Neural cell (in vitro differentiated cells): Measurements from ENCODE around the gene TNFRSF12A. TPM values are rescaled to one million over a fixed set of nuclear protein-coding genes. Genes with fewer than 3 reads are reported as not detected.

ENCODE experiments used
- H2AFZ ChIP-seq: fragments of 200-600, 300-800 bp; sonication (generic), shearing (Covaris generic); 2 replicates; pipeline ENCODE4 v1.6.0; 2014; ENCODE audit warnings: low read depth, mild to moderate bottlenecking, antibody characterized with exemption, low read length, moderate library complexity
- H3F3A ChIP-seq: fragments of 200-600 bp; shearing (Covaris generic); 2 replicates; pipeline ENCODE4 v1.6.1; 2016; ENCODE audit warnings: mild to moderate bottlenecking, moderate library complexity, mixed read lengths, antibody characterized with exemption, low read length; ENCODE audit not compliant: insufficient read depth, poor library complexity, severe bottlenecking
- H3K27ac ChIP-seq: fragments of 200-600, 300-800 bp; sonication (generic), shearing (Covaris generic); 2 replicates; pipeline ENCODE4 v1.5.1; 2014; ENCODE audit warnings: mild to moderate bottlenecking, low read length, moderate library complexity
- H3K27me3 ChIP-seq: fragments of 300-800, 200-600 bp; sonication (generic), shearing (Covaris generic); 2 replicates; pipeline ENCODE4 v1.6.0; 2014; ENCODE audit warnings: mild to moderate bottlenecking, low read depth, low read length, moderate library complexity; ENCODE audit not compliant: insufficient read depth
- H3K36me3 ChIP-seq: fragments of 300-800, 200-600 bp; sonication (generic), shearing (Covaris generic); 2 replicates; pipeline ENCODE4 v1.5.1; 2014; ENCODE audit warnings: mild to moderate bottlenecking, antibody characterized with exemption, low read length, moderate library complexity; ENCODE audit not compliant: insufficient read depth
- H3K4me2 ChIP-seq: fragments of 300-800, 200-600 bp; sonication (generic), shearing (Covaris generic); 2 replicates; pipeline ENCODE4 v1.6.0; 2014; ENCODE audit warnings: mild to moderate bottlenecking, low read length
- H3K4me3 ChIP-seq: fragments of 300-800, 200-600 bp; sonication (generic), shearing (Covaris generic); 2 replicates; pipeline ENCODE4 v1.5.1; 2014; ENCODE audit warnings: mild to moderate bottlenecking, low read length, moderate library complexity
- H3K79me2 ChIP-seq: fragments of 200-600 bp; shearing (Covaris generic); replicated peaks from 2 replicates; pipeline ENCODE4 v1.6.0; 2014; ENCODE audit warnings: mild to moderate bottlenecking, low read length, moderate library complexity; ENCODE audit not compliant: insufficient read depth
- H3K9ac ChIP-seq: fragments of 300-800, 200-600 bp; sonication (generic), shearing (Covaris generic); 2 replicates; pipeline ENCODE4 v1.6.1; 2016; ENCODE audit warnings: mild to moderate bottlenecking, low read length, mixed read lengths
- H3K9me2 ChIP-seq: fragments of 200-600 bp; shearing (Covaris generic); 2 replicates; pipeline ENCODE4 v1.6.1; 2016; ENCODE audit warnings: mild to moderate bottlenecking, low read length, mixed read lengths; ENCODE audit not compliant: insufficient read depth
- H3K9me3 ChIP-seq: fragments of 200-600, 300-800 bp; sonication (generic), shearing (Covaris generic); 2 replicates; pipeline ENCODE4 v1.6.1; 2016; ENCODE audit warnings: mild to moderate bottlenecking, mixed run types, low read length, moderate library complexity, mixed read lengths
- H4K20me1 ChIP-seq: fragments of 200-600 bp; shearing (Covaris generic); 2 replicates; pipeline ENCODE4 v1.6.1; 2016; ENCODE audit warnings: mild to moderate bottlenecking, mixed run types; ENCODE audit not compliant: insufficient read depth
- CTCF ChIP-seq: fragments of 450-650 bp; IDR thresholded peaks from 2 replicates; pipeline ENCODE4 v1.5.1; 2014; ENCODE audit warnings: antibody characterized with exemption, mild to moderate bottlenecking, moderate library complexity; ENCODE audit not compliant: poor library complexity, severe bottlenecking
- EP300 ChIP-seq: fragments of 450-650 bp; conservative IDR thresholded peaks from 2 replicates; pipeline ENCODE4 v1.6.1; 2014; ENCODE audit warnings: antibody characterized with exemption, mild to moderate bottlenecking, moderate library complexity; ENCODE audit not compliant: poor library complexity, severe bottlenecking
- EZH2 ChIP-seq: fragments of 200-600, 300-800 bp; shearing (Covaris generic), sonication (generic); IDR thresholded peaks from 2 replicates; pipeline ENCODE4 v1.6.1; 2014; ENCODE audit warnings: antibody characterized with exemption, low read length, borderline replicate concordance, mild to moderate bottlenecking; ENCODE audit not compliant: insufficient read depth, poor library complexity, severe bottlenecking
- MXI1 ChIP-seq: fragments of 450-650 bp; conservative IDR thresholded peaks from 2 replicates; pipeline ENCODE4 v1.6.1; 2014; ENCODE audit warnings: antibody characterized with exemption, mild to moderate bottlenecking; ENCODE audit not compliant: poor library complexity, severe bottlenecking
- POLR2AphosphoS5 ChIP-seq: IDR thresholded peaks from 2 replicates; pipeline ENCODE4 v1.6.1; 2012
- RAD21 ChIP-seq: fragments of 450-650 bp; conservative IDR thresholded peaks from 2 replicates; pipeline ENCODE4 v1.6.1; 2014; ENCODE audit warnings: antibody characterized with exemption, mild to moderate bottlenecking, moderate library complexity
- REST ChIP-seq: IDR thresholded peaks from 2 replicates; pipeline ENCODE4 v1.6.1; 2012; ENCODE audit warnings: borderline replicate concordance
- SMC3 ChIP-seq: fragments of 450-650 bp; conservative IDR thresholded peaks from 2 replicates; pipeline ENCODE4 v1.6.1; 2014; ENCODE audit warnings: antibody characterized with exemption, mild to moderate bottlenecking, moderate library complexity; ENCODE audit not compliant: poor library complexity
- TAF1 ChIP-seq: IDR thresholded peaks from 2 replicates; pipeline ENCODE4 v1.6.1; 2012; ENCODE audit warnings: low read depth
- polyA plus RNA-seq: library from polyadenylated mRNA; depleted of rRNA; stranded (reverse); fragments of >200 nt; gene quantifications from 2 replicates; pipeline ENCODE4 v1.2.3, GENCODE V29; 2014

TNFRSF12A gene
- polyA plus RNA-seq, 1 donor from 2014 or later: 2.3 TPM

- H3K79me2 ChIP-seq: no peaks in the 10 kb centered on the region
- no peak overlapping the region for H3K9ac ChIP-seq
- no peaks in the 10 kb centered on the region for H4K20me1 ChIP-seq
- H3K36me3 ChIP-seq: no peaks in the 10 kb centered on the region
- no peaks in the 10 kb centered on the region for H3F3A ChIP-seq
- no peaks in the 10 kb centered on the region for H3K9me3 ChIP-seq
- peaks cover 34% of the 10 kb centered on the region for H3K27me3 ChIP-seq
- no peak overlapping the region for H3K27ac ChIP-seq
- H3K4me2 ChIP-seq: no peak overlapping the region
- peak overlapping the region; percentile 82 for H3K4me3 ChIP-seq
- H3K9me2 ChIP-seq: no peaks in the 10 kb centered on the region
- no peak overlapping the region for H2AFZ ChIP-seq
- TF ChIP-seq CTCF (no peak), REST (no peak), SMC3 (no peak), EZH2 (no peak), EP300 (no peak), POLR2AphosphoS5 (no peak), TAF1 (no peak), RAD21 (no peak)
Measured at GRCh38 chr16:3022208-3022683, 2.1 kb downstream of the TNFRSF12A start.

DNA sequence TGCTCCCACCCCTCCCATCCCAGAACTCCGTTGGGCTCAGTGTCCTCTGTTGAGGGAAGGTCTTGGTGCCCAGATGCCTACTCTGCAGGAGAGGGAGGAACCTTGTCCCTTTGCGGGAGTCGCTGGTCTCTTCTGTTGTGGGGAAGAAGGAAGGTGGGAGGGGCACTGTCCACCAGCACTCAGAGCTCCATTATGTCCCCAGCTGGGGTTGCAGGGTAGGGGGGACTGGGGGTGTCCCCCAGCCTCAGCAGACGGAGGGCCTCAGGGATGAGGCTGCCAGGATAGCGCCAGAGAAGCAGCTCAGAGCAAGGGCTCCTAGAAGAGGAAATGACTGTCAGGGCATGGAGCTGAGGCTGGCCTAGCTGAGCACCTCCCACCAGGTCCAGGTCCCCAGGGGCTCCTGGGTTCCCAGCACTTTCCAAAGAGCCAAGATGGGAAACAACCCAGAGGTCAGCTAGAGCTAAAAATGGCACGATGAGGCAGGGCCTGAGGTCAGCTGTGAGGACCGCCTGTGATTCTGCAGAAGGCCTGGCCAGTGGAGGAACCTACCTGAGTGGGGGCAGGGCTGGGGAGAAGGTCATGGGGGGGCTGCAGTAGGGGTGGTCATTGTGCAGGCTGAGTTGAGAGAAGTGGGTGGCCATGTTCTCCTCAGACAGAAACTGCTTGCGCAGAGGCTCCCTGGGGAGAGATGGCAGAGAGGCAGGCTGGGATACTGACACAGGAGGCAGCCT lies 2.7 kb downstream of the TNFRSF12A start:
- H2AFZ ChIP-seq: no peak overlapping the region
- H3F3A ChIP-seq: no peaks in the 10 kb centered on the region
- H3K4me3 ChIP-seq: peak overlapping the region; percentile 82
- peaks cover 28% of the 10 kb centered on the region for H3K27me3 ChIP-seq
- H4K20me1 ChIP-seq: no peaks in the 10 kb centered on the region
- peak overlapping the region; percentile 83 for H3K9ac ChIP-seq
- H3K27ac ChIP-seq: no peak overlapping the region
- H3K4me2 ChIP-seq: peak overlapping the region; percentile 71
- no peaks in the 10 kb centered on the region for H3K9me3 ChIP-seq
- H3K79me2 ChIP-seq: no peaks in the 10 kb centered on the region
- TF ChIP-seq EP300: no peak
- TF ChIP-seq SMC3: no peak
- TF ChIP-seq EZH2: no peak
- no peaks in the 10 kb centered on the region for H3K9me2 ChIP-seq
- no peaks in the 10 kb centered on the region for H3K36me3 ChIP-seq

- Histone ChIP-seq H3K4me3 (peak overlapping the region; percentile 82), H3K9ac (peak overlapping the region; percentile 83), H2AFZ (peak overlapping the region; percentile 87), H3K9me3 (no peaks in the 10 kb centered on the region), H3K27me3 (peaks cover 23% of the 10 kb centered on the region), H4K20me1 (no peaks in the 10 kb centered on the region), H3K4me2 (peak overlapping the region; percentile 71), H3K36me3 (no peaks in the 10 kb centered on the region), H3K9me2 (no peaks in the 10 kb centered on the region), H3K27ac (no peak overlapping the region), H3F3A (no peaks in the 10 kb centered on the region), H3K79me2 (no peaks in the 10 kb centered on the region)
- no peak for TF ChIP-seq POLR2AphosphoS5
- no peak for TF ChIP-seq CTCF
- no peak for TF ChIP-seq MXI1
- TF ChIP-seq EZH2: no peak
- TF ChIP-seq SMC3: no peak
- no peak for TF ChIP-seq REST
- no peak for TF ChIP-seq TAF1
- TF ChIP-seq EP300: no peak
- no peak for TF ChIP-seq RAD21
Measured at GRCh38 chr16:3023415-3023668, 3.2 kb downstream of the TNFRSF12A start.
